HCT116 (cell line): ENCODE data around the gene CMIP. TPM values are rescaled to one million over a fixed set of nuclear protein-coding genes. Genes with fewer than 3 reads are reported as not detected.
A peak's percentile ranks its signal among the peaks of the same experiment; 100 is the strongest.

ENCODE experiments used
- ATAC-seq: fragments of 200-7000 bp; cut with Tn5 transposase; 2 replicates; pipeline ENCODE4 v1.9.1; 2020; ENCODE audit warnings: mild to moderate bottlenecking, moderate library complexity
- BruUV-seq: library from RNA; stranded (reverse); fragments of 400-500 nt; replicated peaks from 2 replicates; lab custom pipeline; 2021; lab: Mats Ljungman, UMichigan
- CTCF ChIA-PET: fragments of 300-600 bp; sonication (Branson Sonifier 250); formaldehyde crosslinking; loops from one replicate; lab custom pipeline; 2021; ENCODE audit warnings: antibody characterized with exemption; lab: Charles Lee
- POLR2A ChIA-PET: fragments of 300-600, 350-600 bp; sonication (Branson Sonifier 250); formaldehyde crosslinking; loops from one replicate; lab custom pipeline; 2021; ENCODE audit warnings: antibody characterized with exemption; lab: Charles Lee
- RAD21 ChIA-PET, 2 experiments: fragments of 300-600 bp; sonication (Branson Sonifier 250); formaldehyde crosslinking; loops; one replicate each; lab custom pipeline; 2023; ENCODE audit warnings: low total read pairs in 2 of 2; ENCODE audit not compliant: uncharacterized antibody in 2 of 2, unreplicated experiment in 2 of 2, low non-redundant PET in 1 of 2; lab: Charles Lee
- DNase-seq: peaks from one replicate; pipeline ENCODE4 v3.0.0-alpha.2; 2010; ENCODE audit warnings: low read depth, low spot score
- H2AFZ ChIP-seq: fragments of 200-600 bp; shearing (Covaris generic), sonication (generic); 2 replicates; pipeline ENCODE4 v1.6.1; 2017; ENCODE audit warnings: low read depth, mixed run types, mixed read lengths, antibody characterized with exemption, low read length; ENCODE audit not compliant: poor library complexity, severe bottlenecking
- H3K27ac ChIP-seq: 2 replicates; pipeline ENCODE4 v1.5.1; 2012; ENCODE audit warnings: low read depth, low read length
- H3K27me3 ChIP-seq: fragments of 200-600 bp; sonication (generic); 2 replicates; pipeline ENCODE4 v1.6.1; 2016; ENCODE audit warnings: mixed run types, low read length, mixed read lengths; ENCODE audit not compliant: insufficient read depth
- H3K36me3 ChIP-seq, 2 experiments: fragments of 200-500 bp in 1 of 2; fragments of 200-600 bp in 1 of 2; sonication (Bioruptor generic) in 1 of 2; sonication (generic) in 1 of 2; 2 replicates each; pipeline versions ENCODE4 v1.5.1 to v1.6.1; 2014 to 2016; ENCODE audit warnings: low read length in 2 of 2, inconsistent platforms in 1 of 2, mixed read lengths in 1 of 2, mixed run types in 1 of 2; ENCODE audit not compliant: insufficient read depth in 2 of 2, control insufficient read depth in 1 of 2
- H3K4me1 ChIP-seq, 2 experiments: fragments of 200-600 bp in 1 of 2; sonication (generic) in 1 of 2; 2 replicates each; pipeline versions ENCODE4 v1.5.1 to v1.6.1; 2012 to 2017; ENCODE audit warnings: low read length in 2 of 2, inconsistent platforms in 1 of 2, mild to moderate bottlenecking in 1 of 2, mixed read lengths in 1 of 2, mixed run types in 1 of 2, moderate library complexity in 1 of 2; ENCODE audit not compliant: insufficient read depth in 2 of 2, control insufficient read depth in 1 of 2
- H3K4me2 ChIP-seq: fragments of 200-600 bp; sonication (generic); 2 replicates; pipeline ENCODE4 v1.6.1; 2017; ENCODE audit warnings: mixed run types, low read length, mixed read lengths
- H3K4me3 ChIP-seq, 2 experiments: fragments of 200-600 bp in 1 of 2; sonication (generic) in 1 of 2; replicated peaks in 1 of 2; 2 replicates each; pipeline ENCODE4 v1.5.1; 2011 to 2016; ENCODE audit warnings: low read length in 2 of 2, control low read depth in 1 of 2, low read depth in 1 of 2, mild to moderate bottlenecking in 1 of 2, mixed read lengths in 1 of 2, mixed run types in 1 of 2
- H3K79me2 ChIP-seq: fragments of 200-600 bp; sonication (generic); 2 replicates; pipeline ENCODE4 v1.6.1; 2017; ENCODE audit warnings: mild to moderate bottlenecking, mixed run types, low read length, moderate library complexity, mixed read lengths; ENCODE audit not compliant: insufficient read depth
- H3K9ac ChIP-seq: fragments of 200-600 bp; sonication (generic); 2 replicates; pipeline ENCODE4 v1.6.1; 2016; ENCODE audit warnings: low read length, mixed read lengths
- H3K9me2 ChIP-seq: fragments of 200-600 bp; sonication (generic), shearing (Covaris generic); 2 replicates; pipeline ENCODE4 v1.6.1; 2017; ENCODE audit warnings: mixed run types, mild to moderate bottlenecking, moderate library complexity; ENCODE audit not compliant: insufficient read depth
- H3K9me3 ChIP-seq, 2 experiments: fragments of 200-500 bp in 1 of 2; fragments of 200-600 bp in 1 of 2; sonication (Bioruptor generic) in 1 of 2; sonication (generic) in 1 of 2; 2 replicates each; pipeline ENCODE4 v1.6.1; 2014 to 2017; ENCODE audit warnings: low read length in 2 of 2, mixed read lengths in 2 of 2, inconsistent platforms in 1 of 2, low read depth in 1 of 2, mild to moderate bottlenecking in 1 of 2, mixed run types in 1 of 2, moderate library complexity in 1 of 2; ENCODE audit not compliant: control insufficient read depth in 1 of 2, insufficient read depth in 1 of 2
- H4K20me1 ChIP-seq: fragments of 200-600 bp; sonication (generic), shearing (Covaris generic); 2 replicates; pipeline ENCODE4 v1.6.1; 2017; ENCODE audit warnings: mixed run types, mild to moderate bottlenecking, moderate library complexity; ENCODE audit not compliant: insufficient read depth
- ATF3 ChIP-seq: IDR thresholded peaks from 2 replicates; pipeline ENCODE4 v1.6.1; 2012
- CEBPB ChIP-seq: IDR thresholded peaks from 2 replicates; pipeline ENCODE4 v1.6.1; 2012; ENCODE audit warnings: low read depth
- CTCF ChIP-seq, 3 experiments: fragments of 200-600 bp in 1 of 3; sonication (generic) in 1 of 3; IDR thresholded peaks in 2 of 3; conservative IDR thresholded peaks in 1 of 3; 2 replicates each; pipeline ENCODE4 v1.5.1; 2012 to 2017; ENCODE audit warnings: low read depth in 2 of 3, low read length in 2 of 3, antibody characterized with exemption in 1 of 3, borderline replicate concordance in 1 of 3, control low read depth in 1 of 3, mild to moderate bottlenecking in 1 of 3, mixed read lengths in 1 of 3, mixed run types in 1 of 3, moderate library complexity in 1 of 3; ENCODE audit not compliant: insufficient read depth in 1 of 3
- EZH2 ChIP-seq: fragments of 200-600 bp; sonication (generic); IDR thresholded peaks from 2 replicates; pipeline ENCODE4 v1.6.1; 2017; ENCODE audit warnings: antibody characterized with exemption, mixed run types
- POLR2AphosphoS5 ChIP-seq: IDR thresholded peaks from 2 replicates; pipeline ENCODE4 v1.6.1; 2011; ENCODE audit warnings: mild to moderate bottlenecking, low read depth, low read length, moderate library complexity
- RAD21 ChIP-seq: IDR thresholded peaks from 2 replicates; pipeline ENCODE4 v1.6.1; 2012; ENCODE audit warnings: low read depth, mild to moderate bottlenecking
- REST ChIP-seq: IDR thresholded peaks from 2 replicates; pipeline ENCODE4 v1.6.1; 2012; ENCODE audit warnings: low read depth
- TCF7L2 ChIP-seq: IDR thresholded peaks from 2 replicates; pipeline ENCODE4 v1.7.0; 2011; ENCODE audit warnings: borderline replicate concordance, inconsistent platforms; ENCODE audit not compliant: insufficient read depth, insufficient read length; ENCODE audit errors: extremely low read depth
- YY1 ChIP-seq: IDR thresholded peaks from 2 replicates; pipeline ENCODE4 v1.6.1; 2011; ENCODE audit warnings: low read length, low read depth, moderate library complexity, mild to moderate bottlenecking; ENCODE audit not compliant: insufficient replicate concordance; ENCODE audit errors: extremely low read depth
- ZBTB33 ChIP-seq: IDR thresholded peaks from 2 replicates; pipeline ENCODE4 v1.6.1; 2011; ENCODE audit warnings: mild to moderate bottlenecking, low read length, moderate library complexity; ENCODE audit not compliant: insufficient replicate concordance; ENCODE audit errors: extremely low read depth
- ZNF274 ChIP-seq: fragments of 200-500 bp; sonication (Bioruptor generic); IDR thresholded peaks from 2 replicates; pipeline ENCODE4 v1.6.1; 2014; ENCODE audit warnings: mild to moderate bottlenecking, low read depth, low read length, inconsistent platforms
- intact Hi-C: fragments of 100-400 bp; cut with micrococcal nuclease; formaldehyde crosslinking; loops from 2 replicates; pipeline ENCODE4 v1.10.0; 2022
- total RNA-seq: library from RNA; stranded (reverse); gene quantifications from one replicate; pipeline ENCODE4 v1.2.1, GENCODE V29; 2021; ENCODE audit not compliant: unreplicated experiment

Gene CMIP
- total RNA-seq, 1 experiment from 2014 or later: 64.6 TPM

GRCh38 chr16:81449241-81449640 lies 4.6 kb downstream of the CMIP start:
- H3K9me3 ChIP-seq: no peaks in the 10 kb centered on the region
- ChIA-PET CTCF (no interaction called here), POLR2A (no interaction called here)
- H2AFZ ChIP-seq: no peak overlapping the region
- no peak overlapping the region for H3K27ac ChIP-seq
- ATAC-seq: no peak
- peaks cover 91% of the 10 kb centered on the region for H3K79me2 ChIP-seq
- peak overlapping the region; percentile 11; the same call in 1 of the 2 replicates for H3K4me2 ChIP-seq
- no peak for DNase-seq
- peaks cover 18 to 65% of the 10 kb centered on the region in 2 experiments; a peak in 3 of 4 replicates for H3K4me1 ChIP-seq
- no peaks in the 10 kb centered on the region for H3K27me3 ChIP-seq
- intact Hi-C loops: no loop called here
- H3K9ac ChIP-seq: 0 out of 2 replicates have a peak overlapping the region, but pooled peaks have one; percentile 92
- H3K9me2 ChIP-seq: no peaks in the 10 kb centered on the region
- H4K20me1 ChIP-seq: peaks cover 28% of the 10 kb centered on the region; the same call in 1 of the 2 replicates
- TF ChIP-seq RAD21 (no peak), EZH2 (no peak), YY1 (no peak), ZBTB33 (no peak), TCF7L2 (no peak), POLR2AphosphoS5 (no peak), ZNF274 (no peak), ATF3 (no peak), CEBPB (no peak), REST (no peak), CTCF (IDR thresholded peaks at IDR 0.05 in 2 of 3, conservative IDR thresholded peaks at IDR 0.05 in 1 of 3; ENCODE audit: borderline replicate concordance in 1 of 3, insufficient read depth in 1 of 3, low read depth in 2 of 3, low read length in 2 of 3) (no peak)
- TF ChIP-seq, all 23 proteins: peak for 0
- Histone ChIP-seq H3K36me3 (peaks cover 0 to 13% of the 10 kb centered on the region in 2 experiments; a peak in 1 of 4 replicates), H3K4me3 (no peak overlapping the region)
- RAD21 ChIA-PET: no interaction called here
- BruUV-seq: no TSS peak
